ENCODE results near the gene BSPRY.
A peak's percentile ranks its signal among the peaks of the same experiment; 100 is the strongest.
"Not testable (repeated sequence)": the region's sequence is repeated elsewhere in the genome, so short reads cannot be mapped to it uniquely, and the experiment has no call there.

BSPRY gene

DNA sequence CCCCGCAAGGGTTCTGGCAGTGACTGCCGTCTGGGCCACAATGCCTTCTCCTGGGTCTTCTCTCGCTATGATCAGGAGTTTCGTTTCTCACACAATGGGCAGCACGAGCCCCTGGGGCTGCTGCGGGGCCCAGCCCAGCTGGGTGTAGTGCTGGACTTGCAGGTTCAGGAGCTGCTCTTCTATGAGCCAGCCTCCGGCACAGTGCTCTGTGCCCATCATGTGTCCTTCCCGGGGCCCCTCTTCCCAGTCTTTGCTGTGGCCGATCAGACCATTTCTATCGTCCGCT lies 20.5 kb downstream of the BSPRY start:
- DNase-seq (ENCODE audit: low read depth in 1 of 2, low spot score in 1 of 2) = no peak

GRCh38 chr9:113370806-113371325 lies 21.5 kb downstream of the BSPRY start:
- DNase-seq (ENCODE audit: low read depth in 1 of 2, low spot score in 1 of 2) = no peak

- no peak for DNase-seq (ENCODE audit: low read depth in 1 of 2, low spot score in 1 of 2)
Measured at GRCh38 chr9:113372059-113372458, 22.7 kb downstream of the BSPRY start.

GRCh38 chr9:113373256-113373655 lies 23.9 kb downstream of the BSPRY start:
- no peak for DNase-seq (ENCODE audit: low read depth in 1 of 2, low spot score in 1 of 2)

DNA sequence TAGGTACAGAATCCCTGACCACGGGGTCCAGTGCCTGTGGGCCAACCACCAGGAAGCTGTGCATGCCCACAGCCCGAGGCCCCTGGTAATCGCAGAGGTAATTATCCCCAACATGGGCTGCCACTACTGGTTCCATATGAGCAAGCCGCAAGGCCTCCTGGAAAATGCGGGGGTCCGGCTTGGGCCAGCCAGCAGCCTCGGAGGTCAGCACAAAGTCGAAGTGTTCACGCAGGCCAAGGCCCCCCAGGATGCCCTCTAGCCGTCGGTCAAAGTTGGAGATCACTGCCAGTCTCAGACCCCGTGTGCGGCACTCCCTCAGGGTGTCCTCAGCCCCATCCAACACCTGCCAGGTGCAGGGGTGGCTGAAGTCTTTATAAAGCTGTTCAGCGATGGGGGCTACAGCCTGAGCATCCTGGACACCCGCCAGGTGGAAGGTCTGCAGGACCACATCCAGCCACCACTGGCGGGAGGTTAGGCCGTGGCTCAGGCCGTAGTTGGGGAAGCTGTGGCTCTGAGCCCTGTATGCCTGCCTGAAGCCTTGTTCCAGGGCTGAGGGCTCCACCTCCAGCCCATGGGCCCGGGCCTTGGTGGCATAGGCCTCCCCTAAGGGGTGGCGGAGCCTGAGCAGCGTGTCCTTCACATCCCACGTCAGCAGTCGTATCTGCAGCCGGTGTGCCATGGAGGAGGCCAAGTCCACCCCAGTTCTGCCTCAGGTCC lies 24.5 kb downstream of the BSPRY start:
- DNase-seq (ENCODE audit: low read depth in 1 of 2, low spot score in 1 of 2) = no peak

GRCh38 chr9:113375057-113376023 lies 26.0 kb downstream of the BSPRY start:
- no peak for DNase-seq (ENCODE audit: low read depth in 1 of 2, low spot score in 1 of 2)

DNA sequence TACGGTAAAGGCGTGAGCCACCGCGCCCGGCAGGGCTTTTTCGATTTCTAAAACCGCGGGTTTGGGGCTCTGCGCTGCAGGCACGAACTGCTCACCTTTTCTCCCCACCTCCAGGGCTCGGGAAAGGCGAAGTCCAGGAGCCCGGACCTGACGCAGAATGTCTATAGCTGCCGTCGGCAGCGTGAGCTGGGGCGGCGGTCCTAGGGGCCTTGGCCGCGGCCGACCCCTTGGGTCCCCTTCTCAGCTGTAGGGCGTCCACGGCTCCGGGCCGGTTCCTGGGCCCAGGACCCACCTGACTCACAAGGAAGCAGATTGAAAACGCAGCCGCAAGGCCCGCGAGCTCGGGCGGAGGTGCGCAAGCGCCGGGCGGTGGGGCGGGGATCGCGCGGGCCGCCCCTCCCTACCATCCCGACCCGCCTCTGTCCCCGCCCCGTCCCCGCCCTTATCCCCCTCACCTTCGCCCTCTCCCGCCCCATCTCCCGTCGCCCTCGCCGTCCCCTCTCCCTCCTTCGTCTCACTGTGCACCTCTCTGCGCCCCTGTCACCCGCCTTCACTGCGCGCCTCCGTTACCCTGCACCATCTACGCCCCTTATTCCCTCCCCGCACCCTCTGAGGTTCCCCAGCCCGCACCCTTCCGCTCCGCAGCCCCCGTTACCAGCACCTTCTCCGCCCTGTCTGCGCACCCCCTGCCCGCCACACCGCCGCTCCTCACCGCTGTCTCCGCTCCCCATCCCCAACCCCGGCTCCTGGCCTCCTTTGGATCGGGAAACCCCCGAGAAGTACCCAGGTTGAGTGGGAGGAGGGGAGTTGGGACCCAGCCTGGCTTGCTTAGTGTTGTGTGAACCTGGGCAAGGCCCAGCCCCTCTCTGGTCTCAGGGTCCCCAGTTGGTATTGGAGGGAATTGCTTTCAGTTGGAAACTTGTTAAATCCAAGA lies 27.6 kb downstream of the BSPRY start, which contains the start of gene HDHD3:
TSS of gene HDHD3 (minus strand) at position 353 of the 934 bp plus-strand sequence. CDS start 2,632 bp downstream, outside the sequence.
- peak; percentile 49 to 75 for DNase-seq (ENCODE audit: low read depth in 1 of 2, low spot score in 1 of 2)

- not testable (repeated sequence) for DNase-seq (ENCODE audit: low read depth in 1 of 2, low spot score in 1 of 2)
Measured at GRCh38 chr9:113379094-113379828, 29.9 kb downstream of the BSPRY start.

GRCh38 chr9:113379829-113380210 lies 30.5 kb downstream of the BSPRY start:
- DNase-seq (ENCODE audit: low read depth in 1 of 2, low spot score in 1 of 2) = not testable (repeated sequence)

- DNase-seq (ENCODE audit: low read depth in 1 of 2, low spot score in 1 of 2) = no peak
Measured at GRCh38 chr9:113380869-113381378, 31.6 kb downstream of the BSPRY start.

- DNase-seq (ENCODE audit: low read depth in 1 of 2, low spot score in 1 of 2) = not testable (repeated sequence)
Measured at GRCh38 chr9:113381441-113381840, 32.1 kb downstream of the BSPRY start.

- no peak for DNase-seq (ENCODE audit: low read depth in 1 of 2, low spot score in 1 of 2)
Measured at GRCh38 chr9:113381909-113382411, 32.6 kb downstream of the BSPRY start.

DNA sequence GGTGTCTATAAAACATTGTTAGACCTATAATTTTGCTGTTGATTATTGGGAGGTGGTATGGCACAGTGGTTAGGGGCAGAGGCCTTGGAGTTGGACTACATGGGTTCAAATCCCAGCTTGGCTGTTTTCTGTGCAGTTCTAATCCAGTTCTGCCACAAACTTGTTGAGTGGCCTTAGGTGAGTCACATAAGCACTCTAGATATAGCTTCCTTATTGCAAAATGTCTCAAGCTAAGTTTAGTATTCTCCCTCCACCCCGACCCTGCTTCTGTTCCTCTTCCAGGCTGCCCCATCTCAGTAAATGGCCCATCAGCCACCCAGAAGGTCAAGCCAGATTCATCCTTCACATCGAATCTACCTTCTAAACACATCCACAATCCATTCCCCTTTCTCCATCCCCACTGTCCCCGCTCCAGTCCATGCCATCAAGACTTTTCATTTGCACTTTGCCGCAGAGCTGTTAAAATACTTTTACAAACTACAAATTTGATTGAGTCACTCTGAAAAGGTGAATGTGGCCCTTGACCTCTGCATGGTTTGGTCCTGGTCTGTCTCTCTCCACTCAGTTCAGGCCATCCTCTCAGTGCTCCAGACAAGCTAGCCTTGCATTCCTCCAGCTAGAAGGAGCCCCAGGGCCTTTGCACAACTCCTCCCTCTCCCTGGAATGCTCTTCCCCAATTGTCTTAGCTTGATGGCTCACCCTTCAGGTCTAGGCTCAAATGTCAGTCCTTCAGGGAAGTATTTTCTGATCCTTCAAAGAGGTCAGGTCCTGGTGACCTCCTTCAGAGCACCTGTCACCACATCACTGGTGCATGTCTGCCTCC lies 37.4 kb downstream of the BSPRY start:
- DNase-seq (ENCODE audit: low read depth in 1 of 2, low spot score in 1 of 2) = no peak

DNA sequence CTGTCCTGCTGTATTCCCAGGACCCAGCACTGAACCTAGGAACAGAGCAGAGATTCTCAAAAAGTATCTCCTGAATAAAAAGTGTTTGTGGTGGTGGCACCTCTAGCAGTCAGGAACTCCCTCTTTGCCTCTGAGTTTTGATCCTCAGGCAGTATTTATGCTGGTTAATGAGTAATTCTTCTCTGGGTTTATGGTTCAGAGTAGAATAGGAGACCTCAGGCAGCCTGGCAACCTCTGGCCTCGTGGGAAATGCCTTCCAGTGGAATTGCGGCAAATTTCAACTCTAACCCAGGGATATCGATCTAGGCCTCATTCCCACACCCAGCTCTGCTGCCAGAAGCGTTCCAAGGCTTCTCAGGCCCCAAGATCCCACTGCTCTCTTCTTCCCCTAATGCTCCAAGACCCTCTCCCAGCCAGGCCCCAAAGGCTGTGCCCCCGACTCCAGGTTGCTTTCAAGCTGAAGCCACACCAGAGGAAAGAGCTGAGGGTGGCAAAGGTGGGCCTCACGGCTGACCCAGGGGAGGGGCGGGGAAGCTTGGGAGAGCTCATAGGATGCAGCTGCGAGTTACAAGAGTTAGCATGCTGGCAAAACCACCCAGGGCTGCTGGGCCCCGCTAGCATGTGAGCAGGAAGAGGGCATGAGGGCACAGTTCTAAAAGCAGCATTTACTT lies 38.4 kb downstream of the BSPRY start:
- no peak for DNase-seq (ENCODE audit: low read depth in 1 of 2, low spot score in 1 of 2)

GRCh38 chr9:113388833-113389232 lies 39.5 kb downstream of the BSPRY start:
- DNase-seq (ENCODE audit: low read depth in 1 of 2, low spot score in 1 of 2) = no peak

DNA sequence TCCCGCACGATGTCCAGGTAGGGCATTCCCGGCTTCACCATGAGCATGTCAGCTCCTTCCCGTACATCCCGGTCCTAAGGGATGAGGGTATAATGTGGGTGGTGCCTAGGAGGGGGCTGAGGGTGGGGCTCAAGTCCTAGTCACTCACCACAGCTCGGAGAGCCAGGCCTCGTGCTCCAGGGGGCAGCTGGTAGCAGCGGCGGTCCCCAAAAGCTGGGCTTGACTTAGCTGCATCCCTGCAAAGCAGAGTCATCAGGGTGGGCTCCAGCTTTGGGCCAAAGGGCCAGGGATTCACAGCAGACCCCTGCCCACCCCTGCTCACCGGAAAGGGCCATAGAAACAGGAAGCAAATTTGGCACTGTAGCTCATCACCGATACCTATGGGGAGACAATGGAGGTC lies 40.1 kb downstream of the BSPRY start:
- DNase-seq (ENCODE audit: low read depth in 1 of 2, low spot score in 1 of 2) = no peak

DNA sequence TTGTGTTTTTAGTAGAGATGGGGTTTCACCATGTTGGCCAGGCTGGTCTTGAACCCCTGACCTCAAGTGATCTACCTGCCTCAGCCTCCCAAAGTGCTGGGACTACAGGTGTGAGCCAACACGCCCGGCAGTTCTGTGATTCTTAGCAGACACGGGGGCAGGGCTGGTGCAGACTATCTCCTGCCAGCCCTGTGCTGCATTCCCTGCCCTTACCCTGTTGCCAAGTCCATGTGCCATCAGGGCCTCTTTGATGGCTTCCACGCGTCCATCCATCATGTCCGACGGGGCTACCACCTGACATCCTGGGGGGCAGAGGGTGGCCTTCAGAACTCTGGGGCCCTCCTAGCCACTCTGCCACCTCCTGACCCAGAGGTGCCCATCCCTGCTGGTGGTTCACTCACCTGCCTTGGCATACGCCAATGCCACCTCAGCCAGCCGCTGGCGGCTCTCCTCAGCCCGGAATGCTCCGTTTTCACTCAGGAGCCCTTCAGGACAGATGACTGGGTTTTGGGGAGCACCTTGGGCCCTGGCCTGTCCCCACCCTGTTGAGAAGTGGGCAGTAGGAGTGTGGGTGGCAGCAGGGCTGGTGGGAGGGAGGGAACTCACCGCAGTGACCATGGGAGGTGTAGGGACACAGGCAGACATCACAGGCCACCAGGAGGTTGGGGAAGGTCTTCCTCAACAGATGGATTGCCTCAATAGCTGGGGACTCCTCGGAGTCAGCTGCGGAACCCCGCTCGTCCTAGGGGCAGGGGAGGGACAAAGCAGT lies 41.0 kb downstream of the BSPRY start:
- DNase-seq (ENCODE audit: low read depth in 1 of 2, low spot score in 1 of 2) = no peak

- DNase-seq (ENCODE audit: low read depth in 1 of 2, low spot score in 1 of 2) = no peak
Measured at GRCh38 chr9:113391917-113392316, 42.6 kb downstream of the BSPRY start.

Data from activated T-helper 1 cell treated with anti-CD3 and anti-CD28 coated beads, Interleukin-2, amount 50 U/mL, for 16 hours (primary cell).